HEK293T (cell line): ENCODE results near the gene SCGB1C1.

ENCODE experiments used
- CTCF ChIA-PET: fragments of 350-600 bp; formaldehyde crosslinking; extraction: SDS; loops from one replicate; lab custom pipeline; 2021; ENCODE audit warnings: antibody characterized with exemption, inconsistent platforms; lab: Yijun Ruan, JAX
- POLR2A ChIA-PET: fragments of 350-600 bp; formaldehyde crosslinking; extraction: SDS; loops from one replicate; lab custom pipeline; 2020; ENCODE audit warnings: antibody characterized with exemption, inconsistent platforms; lab: Yijun Ruan, JAX
- DNase-seq: peaks from one replicate; pipeline ENCODE4 v3.0.0; 2012; ENCODE audit warnings: mixed read lengths; ENCODE audit errors: extremely low spot score
- ARNT ChIP-seq: fragments of 450-650 bp; IDR thresholded peaks from 2 replicates; pipeline ENCODE4 v1.6.1; 2017; ENCODE audit warnings: mild to moderate bottlenecking
- BHLHE40 ChIP-seq: fragments of 450-650 bp; IDR thresholded peaks from 2 replicates; pipeline ENCODE4 v1.6.1; 2016; ENCODE audit warnings: mild to moderate bottlenecking, moderate library complexity, borderline replicate concordance
- CTBP1 ChIP-seq: fragments of 450-650 bp; IDR thresholded peaks from 2 replicates; pipeline ENCODE4 v1.6.1; 2016; ENCODE audit warnings: borderline replicate concordance
- ELF4 ChIP-seq: fragments of 450-650 bp; IDR thresholded peaks from 2 replicates; pipeline ENCODE4 v1.6.1; 2017; ENCODE audit warnings: antibody characterized with exemption
- FOXA1 ChIP-seq: fragments of 450-650 bp; IDR thresholded peaks from 2 replicates; pipeline ENCODE4 v1.6.1; 2016; ENCODE audit warnings: mild to moderate bottlenecking
- FOXK2 ChIP-seq: fragments of 450-650 bp; IDR thresholded peaks from 2 replicates; pipeline ENCODE4 v1.6.1; 2016; ENCODE audit warnings: mild to moderate bottlenecking
- FOXM1 ChIP-seq: fragments of 450-650 bp; IDR thresholded peaks from 2 replicates; pipeline ENCODE4 v1.6.1; 2017; ENCODE audit warnings: mild to moderate bottlenecking, borderline replicate concordance
- HDGF ChIP-seq: fragments of 450-650 bp; IDR thresholded peaks from 2 replicates; pipeline ENCODE4 v1.6.1; 2017; ENCODE audit warnings: antibody characterized with exemption, borderline replicate concordance
- L3MBTL2 ChIP-seq: fragments of 450-650 bp; conservative IDR thresholded peaks from 2 replicates; pipeline ENCODE4 v1.6.1; 2016; ENCODE audit warnings: mild to moderate bottlenecking
- LEF1 ChIP-seq: fragments of 450-650 bp; IDR thresholded peaks from 2 replicates; pipeline ENCODE4 v1.6.1; 2017; ENCODE audit warnings: mild to moderate bottlenecking, borderline replicate concordance
- NFRKB ChIP-seq: fragments of 450-650 bp; IDR thresholded peaks from 2 replicates; pipeline ENCODE4 v1.6.1; 2016; ENCODE audit warnings: mild to moderate bottlenecking, moderate library complexity
- SP1 ChIP-seq: fragments of 450-650 bp; IDR thresholded peaks from 2 replicates; pipeline ENCODE4 v1.6.1; 2017
- SUZ12 ChIP-seq: fragments of 450-650 bp; IDR thresholded peaks from 2 replicates; pipeline ENCODE4 v1.6.1; 2016; ENCODE audit warnings: mild to moderate bottlenecking
- TARDBP ChIP-seq: fragments of 450-650 bp; IDR thresholded peaks from 2 replicates; pipeline ENCODE4 v1.6.1; 2016
- ZNF384 ChIP-seq: fragments of 450-650 bp; IDR thresholded peaks from 2 replicates; pipeline ENCODE4 v1.6.1; 2016
- TF ChIP-seq, protein P1 (sequence below): fragments of 450-650 bp; IDR thresholded peaks from 2 replicates; pipeline ENCODE4 v1.6.1; 2016

The SCGB1C1 gene

GRCh38 chr11:223884-224283 lies 31.0 kb downstream of the SCGB1C1 start:
- ChIA-PET POLR2A (interaction anchor here (1.3 kb wide), 1 partner anchor 9 kb away, joined by 3 read pairs; no protein-coding TSS in a partner anchor), CTCF (no interaction called here)
- TF ChIP-seq CTBP1 = no peak
- TF ChIP-seq ARNT = no peak
- TF ChIP-seq HDGF = no peak
- TF ChIP-seq L3MBTL2 = no peak
- no peak for TF ChIP-seq FOXM1
- TF ChIP-seq LEF1 = no peak
- DNase-seq = no peak

DNA sequence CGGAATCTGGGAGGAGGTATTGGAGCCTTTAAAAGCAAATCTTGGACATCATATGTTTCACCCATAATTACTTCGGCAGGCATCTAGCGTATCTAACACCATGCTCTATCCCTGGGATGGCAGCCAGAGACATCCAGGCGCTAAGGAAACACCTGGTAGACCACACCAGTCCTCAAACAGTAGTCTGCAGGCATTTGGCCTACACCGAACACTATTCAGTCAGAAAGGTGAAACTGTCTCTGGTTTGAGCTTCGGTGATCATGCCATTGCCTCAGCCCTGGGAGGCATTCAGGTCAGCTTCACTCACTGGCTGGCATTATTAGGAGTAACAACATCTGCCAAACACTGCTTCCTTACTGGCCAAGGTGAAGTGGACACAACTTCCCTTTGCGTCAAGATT lies 31.5 kb downstream of the SCGB1C1 start:
- no peak for DNase-seq
- CTCF ChIA-PET = no interaction called here
- POLR2A ChIA-PET = no interaction called here
- TF ChIP-seq BHLHE40 (no peak), SP1 (no peak), FOXM1 (no peak), ARNT (no peak), FOXA1 (no peak), LEF1 (no peak), ELF4 (no peak), HDGF (no peak), CTBP1 (no peak), L3MBTL2 (no peak)

DNA sequence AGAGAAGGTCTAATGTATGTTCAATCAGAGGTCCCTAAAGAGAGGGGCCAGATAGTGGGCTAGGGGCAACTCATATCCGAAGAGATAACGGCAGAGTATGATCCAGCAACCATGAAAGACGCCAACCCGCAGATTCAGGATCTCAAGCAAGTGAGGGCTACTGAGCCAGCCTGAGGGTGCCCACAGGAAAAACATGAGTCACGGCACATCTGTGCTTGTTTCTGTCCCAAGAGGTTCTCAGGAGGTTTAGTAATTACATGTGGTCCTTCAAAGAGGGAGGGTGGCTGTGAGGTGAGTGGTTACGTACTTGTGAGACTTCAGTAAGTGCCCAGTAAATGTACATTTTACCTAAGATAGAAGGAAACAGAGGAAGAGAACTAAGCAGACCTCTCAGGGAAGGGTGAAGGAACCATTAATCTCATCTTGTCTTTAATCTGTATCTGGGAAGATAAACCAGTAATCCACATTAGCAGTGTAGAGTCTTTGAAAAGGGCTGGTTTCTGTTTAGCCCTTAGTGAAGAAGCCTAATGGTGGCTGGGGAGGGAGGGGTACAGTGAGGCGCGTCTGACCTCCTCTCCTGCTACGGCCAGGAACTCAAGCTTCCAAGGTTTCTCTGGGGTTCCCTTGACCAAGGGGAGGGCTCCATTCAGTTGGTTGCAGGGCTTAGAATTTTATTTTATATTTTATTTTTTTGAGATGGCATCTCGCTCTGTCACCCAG lies 33.0 kb downstream of the SCGB1C1 start:
- POLR2A ChIA-PET = interaction anchor here (0.6 kb wide), 1 partner anchor 19 kb away, joined by 3 read pairs; the partner anchor contains the start of genes BET1L and RIC8A
- CTCF ChIA-PET = no interaction called here
- DNase-seq = no peak
- TF ChIP-seq ZNF384 = no peak
- TF ChIP-seq SP1 = no peak
- no peak for TF ChIP-seq FOXK2
- no peak for TF ChIP-seq ARNT
- TF ChIP-seq, protein P1, sequence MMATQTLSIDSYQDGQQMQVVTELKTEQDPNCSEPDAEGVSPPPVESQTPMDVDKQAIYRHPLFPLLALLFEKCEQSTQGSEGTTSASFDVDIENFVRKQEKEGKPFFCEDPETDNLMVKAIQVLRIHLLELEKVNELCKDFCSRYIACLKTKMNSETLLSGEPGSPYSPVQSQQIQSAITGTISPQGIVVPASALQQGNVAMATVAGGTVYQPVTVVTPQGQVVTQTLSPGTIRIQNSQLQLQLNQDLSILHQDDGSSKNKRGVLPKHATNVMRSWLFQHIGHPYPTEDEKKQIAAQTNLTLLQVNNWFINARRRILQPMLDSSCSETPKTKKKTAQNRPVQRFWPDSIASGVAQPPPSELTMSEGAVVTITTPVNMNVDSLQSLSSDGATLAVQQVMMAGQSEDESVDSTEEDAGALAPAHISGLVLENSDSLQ = no peak
- TF ChIP-seq NFRKB = no peak
- TF ChIP-seq ELF4 = no peak
- no peak for TF ChIP-seq HDGF
- TF ChIP-seq FOXM1 = no peak

DNA sequence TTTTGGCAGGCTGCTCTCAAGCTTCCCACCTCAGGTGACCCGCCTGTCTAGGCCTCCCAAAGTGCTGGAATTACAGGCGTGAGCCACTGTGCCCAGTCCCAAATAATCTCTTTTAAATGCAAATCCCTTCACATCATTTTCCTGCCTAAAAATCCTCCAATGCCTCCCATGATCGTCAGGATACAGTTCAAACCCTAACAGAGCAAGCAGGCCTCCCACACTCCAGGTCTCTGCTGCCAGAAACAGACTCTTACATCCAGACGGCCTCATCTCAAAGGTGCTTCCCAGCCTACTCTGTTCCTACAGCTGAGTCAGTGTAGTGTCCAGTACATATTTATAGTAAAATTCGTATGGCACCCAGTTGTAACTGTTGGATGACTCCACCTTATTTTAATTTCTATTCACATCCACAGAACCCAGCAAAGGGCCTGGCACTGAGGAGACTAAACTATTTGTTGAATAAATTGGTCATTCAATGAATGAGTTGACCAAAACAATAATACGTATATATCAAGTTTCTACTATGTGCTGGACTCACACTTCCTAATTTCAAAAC lies 35.0 kb downstream of the SCGB1C1 start:
- POLR2A ChIA-PET = interaction anchor here (1.3 kb wide), 1 partner anchor 21 kb away, joined by 4 read pairs; the partner anchor contains the start of genes BET1L and RIC8A
- TF ChIP-seq L3MBTL2 = no peak
- TF ChIP-seq, protein P1 = no peak
- TF ChIP-seq FOXK2 = no peak
- no peak for TF ChIP-seq BHLHE40
- no peak for TF ChIP-seq CTBP1
- TF ChIP-seq SP1 = no peak
- no peak for DNase-seq
- CTCF ChIA-PET = no interaction called here

GRCh38 chr11:230431-230830 lies 37.6 kb downstream of the SCGB1C1 start:
- ChIA-PET CTCF (no interaction called here), POLR2A (interaction anchor here (1.3 kb wide), 1 partner anchor 23 kb away, joined by 7 read pairs; the partner anchor contains the start of genes BET1L and RIC8A)
- TF ChIP-seq ARNT (no peak), LEF1 (no peak), FOXK2 (no peak), BHLHE40 (no peak), HDGF (no peak)
- TF ChIP-seq, protein P1 = no peak
- no peak for DNase-seq

DNA sequence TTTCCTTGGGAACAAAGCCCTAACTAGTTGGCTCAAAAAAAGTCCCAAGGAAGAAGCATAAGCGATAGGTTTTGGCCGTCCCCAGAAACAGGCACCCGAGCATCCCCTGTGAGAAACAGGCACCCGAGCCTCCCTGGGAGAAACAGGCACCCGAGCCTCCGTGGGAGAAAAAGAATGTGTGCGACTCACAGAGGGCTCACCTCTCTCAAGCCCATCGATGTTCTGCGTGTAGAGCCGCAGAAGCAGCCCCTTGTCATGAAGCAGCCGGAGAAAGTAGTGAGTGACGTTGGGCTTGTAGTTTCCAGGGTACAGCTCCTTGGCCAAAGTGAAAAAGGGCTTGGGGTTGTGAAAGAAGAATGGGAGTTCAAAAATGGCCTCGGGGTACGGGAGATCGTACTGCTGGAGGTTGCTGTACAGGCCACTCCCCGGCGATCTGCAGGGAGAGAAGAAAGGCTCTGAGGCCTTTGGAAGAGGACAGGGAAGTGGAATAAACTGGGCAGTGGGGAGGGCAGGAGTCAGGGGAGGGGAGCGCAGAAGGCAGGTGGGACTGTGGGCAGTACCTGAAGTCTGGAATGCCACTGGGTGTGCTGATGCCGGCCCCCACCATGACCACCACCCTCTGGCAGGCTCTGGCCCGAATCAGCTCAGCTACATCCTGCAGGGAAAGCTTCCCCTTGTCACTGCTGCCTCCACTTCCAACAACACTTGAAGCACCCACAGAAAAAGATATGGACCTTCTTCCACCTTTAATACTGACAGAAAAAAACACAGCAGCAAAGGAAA lies 40.1 kb downstream of the SCGB1C1 start:
- POLR2A ChIA-PET = no interaction called here
- TF ChIP-seq CTBP1 (no peak), NFRKB (no peak), LEF1 (no peak), TARDBP (no peak), BHLHE40 (no peak), SP1 (no peak), FOXK2 (no peak), ZNF384 (no peak), L3MBTL2 (no peak), SUZ12 (no peak), FOXM1 (no peak), HDGF (no peak), ARNT (no peak), FOXA1 (no peak)
- TF ChIP-seq, protein P1 = no peak
- DNase-seq = no peak
- CTCF ChIA-PET = no interaction called here
